ENCODE results near the gene KAT2B.
"Not testable (repeated sequence)": the region's sequence is repeated elsewhere in the genome, so short reads cannot be mapped to it uniquely, and the experiment has no call there.

Gene KAT2B

GRCh38 chr3:20039765-20040547 lies at the start of gene KAT2B:
TSS of gene KAT2B (plus strand) at chr3:20040446. CDS start at chr3:20040478, 32 bp downstream.
- peak; percentile 69 for DNase-seq

DNA sequence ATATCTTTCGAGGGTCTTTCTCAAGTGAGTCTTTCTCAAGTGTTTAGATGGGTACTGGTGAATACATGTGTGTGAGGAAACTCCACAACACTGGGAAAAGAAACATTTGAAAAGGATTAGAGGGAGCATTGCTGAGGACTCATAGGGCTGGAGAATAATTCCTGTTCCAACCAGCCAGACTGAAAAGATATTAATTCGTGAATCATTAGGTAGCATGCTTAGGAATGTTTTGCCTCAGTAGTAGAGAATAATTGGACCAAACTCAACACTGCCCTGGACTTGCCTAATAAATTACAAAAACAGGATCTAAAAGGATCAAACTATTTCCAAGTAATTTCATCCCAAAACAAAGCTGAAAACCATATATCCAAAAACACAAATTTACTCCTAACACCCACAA lies 45.5 kb upstream of the KAT2B start:
- DNase-seq, result no peak

DNA sequence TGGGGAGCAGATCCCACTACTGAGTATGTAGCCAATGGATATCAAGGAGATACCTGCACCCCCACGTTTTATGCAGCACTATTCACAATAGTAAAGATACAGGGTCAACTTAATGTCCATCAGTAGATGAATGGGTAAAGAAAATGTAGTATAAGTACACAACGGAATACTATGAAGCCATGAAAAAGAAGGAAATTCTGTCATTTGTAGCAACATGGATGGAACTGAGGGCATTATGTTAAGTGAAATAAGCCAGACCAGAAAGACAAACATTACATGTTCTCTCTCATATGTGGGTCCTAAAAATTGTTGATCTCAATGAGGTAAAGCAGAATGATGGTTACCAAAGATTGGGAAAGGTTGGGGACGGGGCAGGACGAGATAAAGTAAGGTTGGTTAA lies 42.7 kb upstream of the KAT2B start:
- DNase-seq, result no peak

DNA sequence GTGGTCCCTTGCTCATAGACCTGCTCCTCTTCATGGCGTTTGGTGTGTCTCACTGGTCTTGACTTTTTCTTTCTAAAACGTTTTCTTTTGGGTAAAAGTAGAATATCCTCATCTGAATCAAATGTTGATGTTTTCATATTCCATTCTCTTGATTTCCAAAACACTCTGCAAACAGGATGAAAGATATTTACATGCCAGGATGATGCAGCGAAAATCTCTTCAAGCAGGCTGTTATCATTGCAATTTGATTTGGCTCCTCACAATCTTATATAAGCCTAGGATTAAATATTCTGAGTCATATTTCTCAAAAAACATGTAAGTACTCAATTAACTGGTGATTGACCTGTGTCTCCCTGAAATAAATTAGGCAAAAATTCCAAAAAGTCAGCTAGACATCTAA lies 38.3 kb upstream of the KAT2B start:
- DNase-seq, result no peak

- DNase-seq, result no peak
These were observed 32.3 kb upstream of the KAT2B start for GRCh38 chr3:20007960-20008359.

GRCh38 chr3:20008646-20009045 lies 31.6 kb upstream of the KAT2B start:
- no peak for DNase-seq

- no peak for DNase-seq
These were observed 28.1 kb upstream of the KAT2B start, which contains the start of gene PP2D1 for GRCh38 chr3:20012164-20012563. TSS of gene PP2D1 (minus strand) at chr3:20012264. CDS start at chr3:20012072, 192 bp downstream.

DNA sequence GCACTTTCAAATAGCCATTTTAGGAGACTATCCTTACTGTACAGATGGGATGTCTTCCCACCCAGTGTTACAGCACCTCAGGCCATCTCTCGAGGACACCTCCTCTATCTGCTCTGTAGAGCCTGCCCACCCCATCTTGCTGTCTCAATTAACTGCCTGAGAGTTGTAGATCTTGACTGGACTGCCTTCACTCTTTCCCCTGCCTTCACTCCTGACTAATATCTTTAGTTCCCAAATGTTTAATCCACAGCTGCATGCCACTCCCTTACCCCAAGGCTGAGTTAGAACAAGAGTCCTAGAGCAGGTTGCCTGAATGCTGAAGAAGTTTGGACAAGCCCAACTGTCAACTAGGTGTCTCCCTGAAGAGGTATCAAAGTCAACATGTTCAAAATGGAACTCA lies 26.9 kb upstream of the KAT2B start:
- no peak for DNase-seq

GRCh38 chr3:20015525-20015924 lies 24.7 kb upstream of the KAT2B start:
- DNase-seq, result no peak

GRCh38 chr3:20016076-20016475 lies 24.2 kb upstream of the KAT2B start:
- not testable (repeated sequence) for DNase-seq

DNA sequence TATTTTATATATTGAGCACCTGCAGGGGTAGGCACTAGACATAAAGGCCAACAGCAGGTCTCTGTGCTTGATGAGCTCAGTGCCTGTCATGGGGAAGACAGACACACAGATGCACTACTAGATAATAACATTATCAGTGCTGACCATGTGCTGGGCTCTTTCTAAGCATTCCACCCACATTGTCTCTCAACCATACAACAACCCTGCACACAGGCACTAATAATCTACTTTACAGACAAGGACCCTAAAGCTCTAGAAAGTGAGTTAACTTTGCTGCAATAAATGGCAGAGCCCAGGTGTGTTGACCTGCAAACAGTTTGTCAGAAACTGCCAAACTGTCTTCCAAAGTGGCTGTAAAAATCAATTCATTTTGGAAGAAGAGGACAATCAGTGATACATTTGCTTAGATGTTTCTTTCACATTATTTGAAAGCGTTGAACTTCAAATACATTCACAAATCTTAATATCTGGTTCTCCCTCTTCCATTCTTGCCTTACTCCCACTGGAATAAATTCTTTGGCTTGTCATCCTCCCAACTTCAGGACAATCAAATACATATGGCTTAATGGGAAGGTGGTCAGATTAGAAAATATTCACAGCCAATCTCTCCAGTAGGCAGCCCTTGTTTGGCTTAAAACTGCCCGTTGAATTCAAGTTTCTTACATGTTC lies 17.2 kb upstream of the KAT2B start:
- DNase-seq, result no peak

DNA sequence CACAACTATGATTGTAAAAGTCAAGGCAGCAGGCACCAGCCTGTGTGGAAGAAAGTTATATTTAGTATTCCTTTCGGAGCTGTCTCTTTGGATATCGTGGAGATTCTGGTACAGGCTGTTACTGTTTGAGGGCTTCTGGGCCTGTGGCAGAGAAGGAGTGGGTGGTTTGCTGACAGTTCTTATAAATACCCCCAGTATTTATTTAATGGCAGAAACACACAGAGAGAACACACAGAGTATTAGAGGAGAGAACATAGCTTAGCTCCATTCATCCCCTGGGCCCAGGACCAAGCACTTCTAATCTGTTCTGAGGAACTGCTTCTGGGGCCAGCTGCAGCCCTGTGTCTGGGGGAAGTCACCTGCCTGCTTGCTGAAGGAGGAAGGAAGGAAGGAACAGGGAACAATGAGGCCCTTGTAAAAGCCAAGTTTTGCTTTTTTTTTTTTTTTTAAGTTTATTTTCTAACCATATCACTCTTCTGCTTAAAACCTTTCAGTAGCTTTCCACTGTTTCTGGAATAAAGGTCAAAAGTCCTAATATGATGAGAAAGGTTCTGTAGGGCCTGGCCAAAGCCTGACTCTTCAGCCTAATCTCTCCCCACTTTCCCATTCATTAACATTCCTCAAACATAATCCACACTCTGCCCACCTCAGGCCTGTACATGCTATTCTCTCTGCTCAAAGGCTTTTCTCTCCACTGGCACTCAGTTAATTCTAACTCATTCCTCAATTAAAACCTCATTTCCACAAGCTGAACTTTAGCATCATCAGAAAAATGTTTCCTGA lies 16.4 kb upstream of the KAT2B start:
- DNase-seq, result no peak

GRCh38 chr3:20027136-20027535 lies 13.1 kb upstream of the KAT2B start:
- DNase-seq, result no peak

DNA sequence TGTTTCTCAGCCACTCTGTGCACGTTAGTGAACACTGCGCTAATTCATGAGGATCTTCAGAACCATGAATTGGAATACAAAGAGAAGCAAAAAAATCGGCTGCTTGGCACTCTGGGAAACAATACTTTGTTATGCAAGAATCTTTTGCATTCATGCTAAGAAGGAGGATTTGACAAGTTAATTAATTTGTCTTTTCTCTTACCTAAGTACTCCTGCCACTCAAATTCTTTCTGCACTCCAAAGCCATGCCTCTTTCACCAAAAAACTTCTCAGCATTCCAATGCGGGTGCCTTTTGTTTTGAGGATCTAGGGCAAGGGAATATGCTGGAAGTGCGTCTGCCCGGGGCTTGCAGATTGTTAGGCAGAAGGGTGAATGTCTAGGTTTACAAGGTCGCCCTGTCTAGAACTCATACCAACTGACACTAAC lies 11.3 kb upstream of the KAT2B start:
- DNase-seq, result no peak

GRCh38 chr3:20031939-20032338 lies 8.3 kb upstream of the KAT2B start:
- not testable (repeated sequence) for DNase-seq

- DNase-seq, result no peak
These were observed 5.2 kb upstream of the KAT2B start for GRCh38 chr3:20035019-20035418.

GRCh38 chr3:20037255-20037996 lies 2.8 kb upstream of the KAT2B start:
- no peak for DNase-seq

DNA sequence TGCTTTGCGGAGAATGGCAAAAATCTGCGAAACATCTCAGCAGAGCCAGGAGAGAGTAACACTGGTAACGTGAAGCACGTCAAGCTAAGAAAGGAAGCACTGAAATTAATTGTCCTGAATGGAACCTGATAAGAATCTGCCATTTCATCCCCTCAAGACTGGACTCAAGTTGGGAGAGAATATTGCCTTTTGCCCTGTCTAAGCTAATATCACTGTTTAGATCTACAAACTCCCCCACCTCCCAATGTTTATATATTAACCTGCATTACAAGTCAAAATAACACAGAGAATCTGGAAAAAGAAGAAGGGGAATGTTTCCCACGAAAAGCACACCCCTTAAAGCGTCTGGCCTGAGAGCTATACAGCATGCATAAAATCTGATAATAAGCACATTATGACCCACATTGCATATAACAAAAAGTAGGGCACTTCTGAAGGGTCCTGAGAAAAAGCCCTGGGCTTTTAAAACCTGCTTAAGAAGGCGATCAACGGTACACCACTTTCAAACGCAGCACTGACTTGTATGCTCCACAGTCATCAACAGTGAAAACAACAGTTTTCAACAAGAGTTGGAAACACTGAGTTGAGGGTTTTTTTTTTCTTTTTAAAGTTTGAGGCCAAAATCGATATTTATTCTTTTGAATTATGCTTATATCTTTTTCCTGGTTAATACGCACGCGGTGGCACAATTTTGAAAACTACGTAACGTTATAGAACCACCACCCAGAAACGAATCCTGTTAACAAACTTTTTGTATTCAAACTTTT lies 1.4 kb upstream of the KAT2B start:
- DNase-seq, result no peak

DNA sequence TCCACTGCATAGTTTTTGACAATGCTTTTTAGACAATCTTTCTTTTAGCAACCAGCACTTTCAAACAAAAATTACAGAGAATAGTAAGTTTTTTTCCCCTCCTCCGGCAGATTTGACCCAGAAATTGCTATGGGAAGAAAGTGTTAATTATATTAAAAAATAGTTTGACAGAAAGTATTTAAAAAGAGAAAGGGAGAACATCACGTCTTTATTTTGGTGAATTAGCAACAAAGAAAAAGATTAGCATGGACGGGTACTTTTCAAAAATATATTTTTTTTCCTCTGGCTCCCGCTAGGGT lies 831 bp upstream of the KAT2B start:
- no peak for DNase-seq

DNA sequence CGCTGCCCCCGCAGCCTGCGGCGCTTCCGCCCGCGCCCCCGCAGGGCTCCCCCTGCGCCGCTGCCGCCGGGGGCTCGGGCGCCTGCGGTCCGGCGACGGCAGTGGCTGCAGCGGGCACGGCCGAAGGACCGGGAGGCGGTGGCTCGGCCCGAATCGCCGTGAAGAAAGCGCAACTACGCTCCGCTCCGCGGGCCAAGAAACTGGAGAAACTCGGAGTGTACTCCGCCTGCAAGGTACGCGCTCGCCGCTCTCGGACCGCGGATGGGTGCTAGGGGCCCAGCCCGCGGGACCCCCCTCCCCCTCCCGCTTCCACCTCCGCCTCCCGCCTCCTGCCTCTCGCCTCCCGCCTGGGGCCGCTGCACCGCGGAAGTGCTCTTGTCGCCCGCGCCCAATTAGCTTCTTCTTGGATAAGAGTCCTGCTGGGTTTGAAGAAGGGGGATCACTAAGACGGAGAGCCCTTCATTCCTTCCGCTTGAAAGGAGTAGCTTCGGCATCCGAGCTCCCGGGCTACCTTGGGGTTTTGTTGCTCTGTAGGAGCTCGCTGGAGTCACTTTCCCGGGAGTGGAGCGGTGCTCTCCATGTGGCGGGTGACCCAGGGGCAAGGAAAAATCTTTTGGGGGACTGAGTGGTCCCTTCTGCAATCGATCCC lies 426 bp downstream of the KAT2B start:
- peak; percentile 76 for DNase-seq

DNA sequence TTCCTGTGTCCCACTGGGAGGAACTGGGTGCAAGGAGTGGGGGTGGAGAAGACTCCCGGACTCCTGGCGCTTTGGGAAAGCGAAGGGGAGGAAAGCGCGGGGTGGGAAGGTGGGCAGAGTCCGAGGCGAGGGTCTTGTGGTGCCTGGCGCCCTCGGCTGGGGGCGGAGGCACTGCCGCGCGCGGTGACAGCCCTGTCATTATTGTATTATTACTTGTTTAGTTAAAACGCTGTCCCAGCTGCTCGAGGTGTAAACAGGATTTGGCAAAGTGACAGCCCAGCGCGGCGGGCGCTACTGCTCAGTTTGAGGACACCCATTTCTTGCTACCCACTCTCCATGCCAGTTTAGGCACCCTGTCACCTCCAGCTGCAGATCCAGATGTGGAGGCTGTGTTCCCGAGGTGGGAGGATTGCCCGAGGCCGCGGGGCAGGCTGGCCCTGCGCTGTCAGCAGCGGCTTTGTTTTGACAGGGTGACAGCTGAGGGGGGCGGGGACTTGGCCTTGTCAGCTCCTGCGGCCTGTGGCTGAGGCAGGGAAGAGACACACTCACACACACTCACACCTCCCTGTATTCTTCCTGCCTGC lies 1.0 kb downstream of the KAT2B start:
- peak; percentile 84 for DNase-seq
